ENCODE results near the gene SLC25A21. TPM values are rescaled to one million over a fixed set of nuclear protein-coding genes. Genes with fewer than 3 reads are reported as not detected.

The SLC25A21 gene
- total and polyA plus RNA-seq, 2 of the 13 experiments (the other 11 are each of a cell fraction or from before 2014, with no cell fraction given): 1.9 to 2.9 TPM

DNA sequence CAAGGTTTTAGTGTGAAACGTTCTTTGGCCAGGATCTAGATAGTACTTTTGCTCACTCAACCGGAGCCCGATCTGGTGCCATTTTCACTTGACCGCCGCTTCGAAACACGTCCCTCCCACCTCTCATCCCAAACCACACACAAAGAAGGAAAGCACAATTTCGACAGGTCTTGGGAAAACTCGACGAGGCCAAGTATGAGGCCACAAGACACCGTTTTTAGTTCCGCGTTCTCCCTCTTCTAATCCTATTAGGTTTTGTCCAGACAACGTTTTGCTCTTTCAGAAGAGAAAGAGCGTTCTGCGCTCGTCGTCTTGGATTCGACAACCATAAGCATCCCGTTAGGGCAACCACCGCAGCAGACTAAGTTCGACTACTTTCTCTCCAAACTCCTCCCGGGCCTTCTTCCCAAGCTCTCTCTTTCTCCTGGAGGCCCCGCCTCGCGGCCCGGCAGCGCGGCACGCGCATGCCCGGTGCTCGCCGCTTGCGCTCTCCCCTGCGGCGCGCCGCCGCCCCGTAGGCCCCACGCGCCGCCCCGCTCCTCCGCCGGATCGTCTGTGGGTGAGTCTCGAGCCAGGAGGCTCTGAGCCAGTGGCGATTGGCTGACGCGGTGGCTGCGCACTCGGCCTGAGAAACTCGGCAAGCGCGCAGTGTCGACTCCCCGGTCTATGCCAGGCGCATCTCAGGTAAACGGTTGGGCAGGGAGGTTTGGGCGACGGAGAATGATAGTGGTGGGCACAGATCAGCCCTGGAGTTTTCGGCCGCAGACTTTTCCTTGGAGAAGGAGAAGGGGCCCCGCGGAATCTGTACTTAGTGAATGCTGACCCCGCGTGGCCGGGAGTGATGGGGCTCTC is 25.2 kb upstream of the SLC25A21 start, which contains the start of gene MIPOL1 (continued):
- TF ChIP-seq ZSCAN21 (CRISPR knock-in tag; IDR thresholded peaks at IDR 0.05; ENCODE audit: borderline replicate concordance) (peak; percentile 95), ZFYVE20 (CRISPR knock-in tag; IDR thresholded peaks at IDR 0.05; ENCODE audit: borderline replicate concordance, low read depth) (peak; percentile 84; the same call in 1 of the 2 replicates), ZNF138 (CRISPR knock-in tag; IDR thresholded peaks at IDR 0.05; ENCODE audit: low read depth) (peak; percentile 89; the same call in 1 of the 2 replicates), ZSCAN12 (CRISPR knock-in tag; IDR thresholded peaks at IDR 0.05) (peak; percentile 91), KDM1A (CRISPR knock-in tag; IDR thresholded peaks at IDR 0.05) (peak; percentile 68; the same call in 1 of the 2 replicates), ZNF256 (CRISPR knock-in tag; conservative IDR thresholded peaks at IDR 0.05) (peak; percentile 56; the same call in 1 of the 2 replicates), CEBPB (IDR thresholded peaks at IDR 0.05; ENCODE audit: borderline replicate concordance, low read depth, low read length) (no peak), MTA1 (CRISPR knock-in tag; IDR thresholded peaks at IDR 0.05; ENCODE audit: borderline replicate concordance) (peak; percentile 98; the same call in 1 of the 2 replicates), RBAK (CRISPR knock-in tag; IDR thresholded peaks at IDR 0.05) (peak; percentile 15; the same call in 1 of the 2 replicates), SMC3 (IDR thresholded peaks at IDR 0.05; ENCODE audit: low read length) (no peak; the same call in 1 of the 2 replicates), PHF8 (CRISPR knock-in tag; IDR thresholded peaks at IDR 0.05) (peak; percentile 98), ZNF7 (CRISPR knock-in tag; IDR thresholded peaks at IDR 0.05) (no peak; the same call in 1 of the 2 replicates), NBN (conservative IDR thresholded peaks at IDR 0.05) (no peak), ZNF484 (CRISPR knock-in tag; IDR thresholded peaks at IDR 0.05; ENCODE audit: borderline replicate concordance, low read depth) (0 out of 2 replicates have a peak, but pooled peaks have one; percentile 46), NCOR1 (IDR thresholded peaks at IDR 0.05; ENCODE audit: borderline replicate concordance, low read length) (no peak), ASH2L (IDR thresholded peaks at IDR 0.05; ENCODE audit: insufficient read length, low read depth, low read length) (peak; percentile 99), RNF2 (conservative IDR thresholded peaks at IDR 0.05; ENCODE audit: low read depth) (peak; percentile 94), ZNF709 (CRISPR knock-in tag; IDR thresholded peaks at IDR 0.05) (peak; percentile 97), PRMT3 (CRISPR knock-in tag; IDR thresholded peaks at IDR 0.05; ENCODE audit: borderline replicate concordance, low read depth) (no peak; the same call in 1 of the 2 replicates)
- TF ChIP-seq, protein P1, sequence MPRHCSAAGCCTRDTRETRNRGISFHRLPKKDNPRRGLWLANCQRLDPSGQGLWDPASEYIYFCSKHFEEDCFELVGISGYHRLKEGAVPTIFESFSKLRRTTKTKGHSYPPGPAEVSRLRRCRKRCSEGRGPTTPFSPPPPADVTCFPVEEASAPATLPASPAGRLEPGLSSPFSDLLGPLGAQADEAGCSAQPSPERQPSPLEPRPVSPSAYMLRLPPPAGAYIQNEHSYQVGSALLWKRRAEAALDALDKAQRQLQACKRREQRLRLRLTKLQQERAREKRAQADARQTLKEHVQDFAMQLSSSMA (CRISPR knock-in tag; IDR thresholded peaks at IDR 0.05): peak; percentile 76; the same call in 1 of the 2 replicates
- TF ChIP-seq, protein P2, sequence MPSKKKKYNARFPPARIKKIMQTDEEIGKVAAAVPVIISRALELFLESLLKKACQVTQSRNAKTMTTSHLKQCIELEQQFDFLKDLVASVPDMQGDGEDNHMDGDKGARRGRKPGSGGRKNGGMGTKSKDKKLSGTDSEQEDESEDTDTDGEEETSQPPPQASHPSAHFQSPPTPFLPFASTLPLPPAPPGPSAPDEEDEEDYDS (CRISPR knock-in tag; IDR thresholded peaks at IDR 0.05): peak; percentile 74
- TF ChIP-seq, protein P3, sequence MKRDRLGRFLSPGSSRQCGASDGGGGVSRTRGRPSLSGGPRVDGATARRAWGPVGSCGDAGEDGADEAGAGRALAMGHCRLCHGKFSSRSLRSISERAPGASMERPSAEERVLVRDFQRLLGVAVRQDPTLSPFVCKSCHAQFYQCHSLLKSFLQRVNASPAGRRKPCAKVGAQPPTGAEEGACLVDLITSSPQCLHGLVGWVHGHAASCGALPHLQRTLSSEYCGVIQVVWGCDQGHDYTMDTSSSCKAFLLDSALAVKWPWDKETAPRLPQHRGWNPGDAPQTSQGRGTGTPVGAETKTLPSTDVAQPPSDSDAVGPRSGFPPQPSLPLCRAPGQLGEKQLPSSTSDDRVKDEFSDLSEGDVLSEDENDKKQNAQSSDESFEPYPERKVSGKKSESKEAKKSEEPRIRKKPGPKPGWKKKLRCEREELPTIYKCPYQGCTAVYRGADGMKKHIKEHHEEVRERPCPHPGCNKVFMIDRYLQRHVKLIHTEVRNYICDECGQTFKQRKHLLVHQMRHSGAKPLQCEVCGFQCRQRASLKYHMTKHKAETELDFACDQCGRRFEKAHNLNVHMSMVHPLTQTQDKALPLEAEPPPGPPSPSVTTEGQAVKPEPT (CRISPR knock-in tag; IDR thresholded peaks at IDR 0.05; ENCODE audit: low read depth): peak; percentile 98
- TF ChIP-seq, protein P4, sequence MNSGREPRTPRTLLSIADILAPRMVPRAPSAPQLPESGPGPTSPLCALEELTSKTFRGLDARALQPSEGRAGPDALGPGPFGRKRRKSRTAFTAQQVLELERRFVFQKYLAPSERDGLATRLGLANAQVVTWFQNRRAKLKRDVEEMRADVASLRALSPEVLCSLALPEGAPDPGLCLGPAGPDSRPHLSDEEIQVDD (CRISPR knock-in tag; IDR thresholded peaks at IDR 0.05; ENCODE audit: borderline replicate concordance): peak; percentile 99
